ENCODE data around the gene NUDT4.

DNA sequence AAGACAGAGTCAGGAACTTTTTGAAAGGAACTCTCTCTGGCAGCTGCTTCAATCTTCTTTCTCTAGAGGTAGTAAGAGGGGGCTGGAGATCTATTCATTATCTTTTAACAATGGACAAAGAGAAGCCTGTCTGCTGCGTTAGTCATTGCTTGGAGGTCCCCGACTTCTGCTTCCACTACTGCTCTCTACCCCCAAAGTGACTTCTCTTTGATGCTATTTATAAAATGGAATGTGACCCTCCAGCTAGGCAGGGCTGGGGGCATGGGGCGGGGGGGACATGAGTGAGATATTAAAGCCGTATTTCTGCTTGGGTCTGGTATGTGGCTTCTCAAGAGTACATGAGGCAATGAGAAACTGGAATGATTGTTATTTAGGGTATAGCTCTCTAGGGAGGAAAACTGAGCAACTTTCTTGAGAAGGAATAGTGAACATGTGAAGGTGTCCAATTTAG is 41.4 kb upstream of the NUDT4 start:
- no peak for TF ChIP-seq POLR2AphosphoS5 (IDR thresholded peaks at IDR 0.05; ENCODE audit: low read depth, low read length)
- TF ChIP-seq POLR2A (IDR thresholded peaks at IDR 0.05; ENCODE audit: low read depth, low read length), result no peak
- no peak for TF ChIP-seq TAF1 (IDR thresholded peaks at IDR 0.05; ENCODE audit: low read depth, low read length)
- TF ChIP-seq PAX5 (IDR thresholded peaks at IDR 0.05; ENCODE audit: insufficient read depth, low read length, severe bottlenecking), result no peak
- no peak for TF ChIP-seq SPI1 (IDR thresholded peaks at IDR 0.05; ENCODE audit: low read depth, low read length)

Measured in GM12891 (cell line).